Fibroblast of upper back skin (primary cell): ENCODE data around the gene GPR141.
"Not testable (repeated sequence)": the region's sequence is repeated elsewhere in the genome, so short reads cannot be mapped to it uniquely, and the experiment has no call there.

Experiments used
- DNase-seq: peaks from one replicate; pipeline ENCODE4 v3.0.0-alpha.2; 2013

GPR141 gene

GRCh38 chr7:37690206-37690605 lies 6.6 kb downstream of the GPR141 start:
- DNase-seq = no peak

DNA sequence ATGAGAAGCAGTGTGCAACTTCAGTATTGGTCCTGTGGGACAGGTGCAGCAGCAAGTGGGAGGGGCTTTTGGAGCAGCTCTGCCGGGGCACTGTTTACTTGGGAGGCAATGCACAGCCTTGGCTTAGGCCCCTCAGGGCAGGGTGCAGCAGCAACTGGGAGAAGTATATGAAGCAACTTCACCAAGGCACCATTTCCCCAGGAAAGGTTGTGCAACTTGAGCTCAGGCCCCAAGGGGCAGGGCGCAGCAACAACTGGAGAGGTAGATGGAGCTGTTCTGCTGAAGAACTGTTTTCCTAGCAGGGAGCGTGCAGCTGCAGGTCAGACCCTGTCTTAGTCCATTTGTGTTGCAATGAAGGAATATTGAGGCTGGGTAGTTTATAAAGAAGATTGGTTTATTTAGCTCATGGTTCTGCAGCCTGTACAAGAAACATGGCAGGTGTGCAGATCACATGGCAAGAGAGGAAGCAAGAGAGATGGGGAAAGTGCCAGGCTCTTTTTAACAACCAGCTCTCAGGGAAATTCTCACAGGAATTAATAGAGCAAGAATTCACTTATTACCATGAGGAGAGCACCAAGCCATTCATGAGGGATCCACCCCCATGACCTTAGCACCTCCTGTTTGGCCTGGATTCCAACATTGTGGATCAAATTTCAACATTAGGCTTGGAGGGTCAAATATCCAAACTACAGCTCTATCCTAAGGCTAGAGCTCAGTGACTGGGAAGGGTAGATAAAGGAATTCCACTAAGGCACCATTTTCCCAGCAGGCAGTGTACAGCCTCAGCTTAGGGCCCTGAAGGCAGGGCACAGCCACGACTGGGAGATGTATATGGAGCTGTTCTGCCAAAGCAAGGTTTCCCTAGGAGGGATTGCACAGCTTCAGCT lies 10.9 kb downstream of the GPR141 start:
- no peak for DNase-seq

GRCh38 chr7:37698276-37698675 lies 14.7 kb downstream of the GPR141 start:
- no peak for DNase-seq

GRCh38 chr7:37698782-37699181 lies 15.2 kb downstream of the GPR141 start:
- DNase-seq = no peak

GRCh38 chr7:37701769-37702168 lies 18.2 kb downstream of the GPR141 start:
- no peak for DNase-seq

- DNase-seq = no peak
Measured at GRCh38 chr7:37703361-37703760, 19.8 kb downstream of the GPR141 start.

DNA sequence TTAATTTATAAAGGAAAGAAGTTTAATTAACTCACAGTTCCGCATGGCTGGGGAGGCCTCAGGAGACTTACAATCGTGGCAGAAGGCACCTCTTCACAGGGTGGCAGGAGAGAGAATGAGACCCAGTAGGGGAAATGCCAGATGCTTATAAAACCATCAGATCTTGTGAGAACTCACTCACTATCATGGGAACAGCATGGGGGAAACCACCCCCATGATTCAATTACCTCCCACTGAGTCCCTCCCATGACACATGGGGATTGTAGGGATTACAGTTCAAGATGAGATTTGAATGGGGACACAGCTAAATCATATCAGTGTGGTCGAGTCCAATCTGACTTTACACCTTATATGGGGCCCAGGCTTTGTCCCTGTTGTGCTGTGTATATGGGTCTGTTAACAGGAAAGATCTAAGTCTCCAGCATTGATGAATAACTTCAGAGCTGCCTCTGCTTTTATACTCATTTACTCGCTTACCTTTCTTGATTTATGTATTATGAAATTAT lies 20.8 kb downstream of the GPR141 start:
- DNase-seq = not testable (repeated sequence)

- DNase-seq = no peak
Measured at GRCh38 chr7:37705976-37706375, 22.4 kb downstream of the GPR141 start.

GRCh38 chr7:37706804-37707203 lies 23.2 kb downstream of the GPR141 start:
- DNase-seq = no peak

DNA sequence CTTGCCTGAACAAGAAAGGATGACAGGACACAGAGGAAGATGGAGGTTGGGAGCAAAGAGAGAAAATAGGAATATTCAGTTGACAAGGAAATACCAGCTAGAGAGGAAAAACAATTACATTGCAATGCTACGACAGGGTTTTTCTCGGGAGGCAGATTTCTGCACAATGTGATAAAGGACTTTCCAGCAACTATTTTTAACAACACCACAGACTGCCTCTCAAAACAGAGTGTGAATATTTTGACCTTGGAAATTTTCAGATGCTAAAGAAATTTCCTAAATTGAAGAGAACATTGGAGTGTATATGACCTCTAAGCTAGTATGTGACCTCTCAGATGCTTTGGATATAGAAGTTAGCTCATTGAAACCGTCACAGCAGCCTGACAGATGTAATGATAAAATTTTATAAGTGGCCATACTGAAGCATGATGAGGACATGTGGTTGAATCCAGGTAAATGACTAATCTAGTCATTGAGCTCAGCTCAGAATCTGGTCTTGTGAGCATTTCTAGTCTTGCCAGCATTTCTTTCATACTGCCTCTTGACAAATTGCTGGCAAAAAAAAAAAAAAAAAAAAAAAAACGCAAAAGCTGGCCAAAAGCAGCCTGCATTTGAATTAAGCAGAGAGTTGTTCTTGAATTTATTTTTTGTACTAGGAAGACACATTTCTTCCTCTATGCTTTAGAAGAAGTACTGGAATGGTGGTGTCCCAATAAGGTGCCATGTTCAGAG lies 24.4 kb downstream of the GPR141 start:
- DNase-seq = no peak

- no peak for DNase-seq
Measured at GRCh38 chr7:37709631-37710509, 26.3 kb downstream of the GPR141 start.

GRCh38 chr7:37713613-37714012 lies 30.0 kb downstream of the GPR141 start:
- DNase-seq = no peak

- no peak for DNase-seq
Measured at GRCh38 chr7:37714606-37715005, 31.0 kb downstream of the GPR141 start.

GRCh38 chr7:37718585-37718984 lies 35.0 kb downstream of the GPR141 start:
- DNase-seq = no peak

- DNase-seq = no peak
Measured at GRCh38 chr7:37719077-37719476, 35.5 kb downstream of the GPR141 start.

DNA sequence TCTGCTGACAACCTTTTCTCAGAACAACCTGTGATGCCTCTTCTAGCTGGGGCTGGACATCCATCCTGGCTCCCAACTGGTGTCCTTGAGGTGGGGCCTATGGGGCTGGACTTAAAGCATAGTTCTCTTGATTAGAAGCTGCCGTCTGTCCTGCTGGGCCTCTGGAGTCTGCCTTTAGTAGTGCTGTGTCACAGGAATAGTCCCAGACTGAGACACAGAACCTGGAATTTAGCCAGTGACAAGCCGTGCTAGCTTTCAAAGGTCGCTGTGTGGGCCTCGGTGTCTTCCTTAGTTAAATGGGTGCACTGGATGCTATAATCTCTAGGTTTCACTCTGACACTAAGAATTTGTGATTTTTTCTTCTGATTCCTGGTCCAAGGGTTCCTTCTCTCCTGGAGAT lies 41.2 kb downstream of the GPR141 start:
- no peak for DNase-seq

DNA sequence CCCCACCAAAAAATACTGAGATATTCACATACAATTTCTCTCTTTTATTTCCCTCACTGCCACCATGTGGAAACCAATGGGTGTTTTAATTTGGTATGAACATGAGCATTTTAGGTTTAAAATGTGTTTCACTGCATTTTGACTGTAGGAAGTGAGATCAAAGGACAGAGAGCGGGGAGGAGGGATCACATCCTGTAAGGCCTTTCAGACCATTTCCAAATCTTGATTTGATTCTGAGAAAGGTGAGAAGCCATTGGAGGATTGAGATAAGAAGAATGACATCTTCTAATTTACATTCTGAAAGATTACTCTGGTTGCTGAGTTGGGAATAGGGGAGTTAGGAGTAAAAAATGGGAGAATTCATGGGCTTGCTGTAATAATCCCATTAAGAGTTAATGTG lies 42.5 kb downstream of the GPR141 start:
- DNase-seq = no peak

DNA sequence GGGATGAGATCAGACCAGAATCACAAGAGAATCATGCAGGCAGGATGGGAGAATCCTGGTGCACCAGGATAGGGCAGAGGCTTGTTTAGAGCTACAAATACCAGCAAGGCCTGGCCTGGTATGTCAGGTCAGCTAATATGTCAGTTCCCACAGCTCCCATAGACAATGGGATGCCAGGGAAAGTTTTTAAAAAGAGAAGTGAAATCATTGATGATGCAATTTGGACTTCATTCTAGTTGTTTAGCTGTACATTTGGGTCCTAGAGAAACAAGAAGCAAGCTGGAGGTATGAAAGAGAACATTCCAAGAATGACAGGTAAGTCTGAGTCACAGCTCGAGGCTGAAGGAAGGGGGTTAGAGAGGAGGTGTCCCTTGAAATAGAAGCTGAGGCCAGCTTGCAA lies 45.2 kb downstream of the GPR141 start:
- DNase-seq = no peak

GRCh38 chr7:37729181-37729580 lies 45.6 kb downstream of the GPR141 start:
- no peak for DNase-seq

DNA sequence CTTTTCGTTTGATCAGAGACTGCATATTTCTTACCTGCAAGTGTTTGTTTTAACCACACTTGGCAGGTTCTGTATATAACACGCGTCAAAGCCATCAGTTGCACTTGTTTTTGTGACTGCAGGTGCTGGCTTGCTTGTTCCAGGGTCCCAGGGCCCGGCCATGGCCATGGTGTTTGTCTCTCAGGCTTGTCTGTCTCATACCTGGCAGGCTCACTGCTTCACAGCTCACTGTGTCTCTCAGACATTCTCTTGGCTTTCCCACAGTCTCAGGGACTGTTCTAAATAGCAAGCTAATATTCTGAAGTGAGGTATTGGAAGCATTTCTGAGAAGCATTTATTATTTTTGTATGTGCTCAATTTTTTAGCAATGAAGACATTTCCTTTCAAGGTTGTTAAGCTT lies 46.9 kb downstream of the GPR141 start:
- no peak for DNase-seq

GRCh38 chr7:37732253-37732652 lies 48.7 kb downstream of the GPR141 start:
- no peak for DNase-seq

DNA sequence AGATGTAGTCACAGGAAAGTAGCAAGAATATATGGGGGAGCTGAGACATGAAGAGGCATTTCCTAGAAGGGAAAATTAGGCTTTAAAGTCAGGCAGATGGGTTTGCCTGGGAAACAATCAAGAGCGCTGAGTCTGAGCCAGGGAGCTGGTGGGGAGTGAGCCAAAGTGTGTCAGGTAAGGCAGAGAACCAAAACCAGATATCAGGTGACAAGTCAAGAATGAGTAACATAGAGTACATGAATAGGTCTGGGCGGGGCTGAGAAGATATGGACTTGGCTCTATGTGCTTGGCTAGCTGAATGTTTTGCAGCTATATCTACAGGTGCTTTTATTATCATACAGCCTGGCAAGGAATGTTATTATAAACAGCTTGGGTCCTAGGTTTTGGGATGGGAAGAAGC lies 49.3 kb downstream of the GPR141 start:
- no peak for DNase-seq

DNA sequence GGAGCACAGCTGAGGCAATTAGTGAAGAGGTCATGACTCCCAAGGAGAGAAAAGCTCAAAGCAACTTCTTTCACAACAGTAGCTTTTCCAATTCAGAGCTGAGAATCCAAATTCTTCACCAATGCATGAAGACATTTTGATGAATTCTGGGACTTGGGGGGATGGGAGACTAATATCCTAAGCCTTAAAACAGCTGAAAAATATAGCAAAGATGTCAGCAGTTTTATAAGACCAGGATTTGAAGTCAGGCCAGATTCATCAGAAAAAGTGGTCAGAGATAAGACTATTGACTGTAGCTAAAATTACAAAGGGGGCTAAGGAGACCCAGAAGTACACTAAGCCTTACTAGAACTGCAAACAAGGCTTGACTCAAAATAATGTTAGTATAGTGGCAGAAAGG lies 51.6 kb downstream of the GPR141 start:
- no peak for DNase-seq
